Neuron (in vitro differentiated cells): ENCODE data around the gene TDRD7.

Experiments
- H2AFZ ChIP-seq: one replicate; pipeline ENCODE4 v1.6.1; 2013; ENCODE audit warnings: low read depth, mild to moderate bottlenecking, inconsistent platforms, low read length, moderate library complexity
- H3K27me3 ChIP-seq: one replicate; pipeline ENCODE4 v1.6.1; 2013; ENCODE audit warnings: low read length; ENCODE audit not compliant: insufficient read depth
- H3K36me3 ChIP-seq: one replicate; pipeline ENCODE4 v1.6.1; 2013; ENCODE audit warnings: low read length; ENCODE audit not compliant: insufficient read depth
- H3K4me1 ChIP-seq: one replicate; pipeline ENCODE4 v1.6.1; 2013; ENCODE audit warnings: low read length; ENCODE audit not compliant: insufficient read depth
- H3K4me3 ChIP-seq: 2 replicates; pipeline ENCODE4 v1.5.1; 2013; ENCODE audit warnings: mild to moderate bottlenecking, low read length, moderate library complexity
- H3K9me3 ChIP-seq: one replicate; pipeline ENCODE4 v1.6.1; 2013; ENCODE audit warnings: low read length

The TDRD7 gene

GRCh38 chr9:97502222-97502983 lies 90.5 kb downstream of the TDRD7 start:
- Histone ChIP-seq H3K4me3 (no peak overlapping the region), H3K27me3 (peaks cover 76% of the 10 kb centered on the region), H3K4me1 (peaks cover 9% of the 10 kb centered on the region), H3K9me3 (peaks cover 2% of the 10 kb centered on the region), H2AFZ (no peak overlapping the region), H3K36me3 (no peaks in the 10 kb centered on the region)

GRCh38 chr9:97502984-97503861 lies 91.3 kb downstream of the TDRD7 start:
- Histone ChIP-seq H3K27me3 (peaks cover 76% of the 10 kb centered on the region), H3K4me1 (peaks cover 9% of the 10 kb centered on the region), H3K4me3 (no peak overlapping the region), H3K9me3 (peaks cover 2% of the 10 kb centered on the region), H2AFZ (no peak overlapping the region), H3K36me3 (no peaks in the 10 kb centered on the region)

GRCh38 chr9:97503862-97504210 lies 91.9 kb downstream of the TDRD7 start:
- Histone ChIP-seq H3K27me3 (peaks cover 76% of the 10 kb centered on the region), H3K4me3 (no peak overlapping the region), H3K36me3 (no peaks in the 10 kb centered on the region), H3K4me1 (peaks cover 9% of the 10 kb centered on the region), H3K9me3 (peaks cover 2% of the 10 kb centered on the region), H2AFZ (no peak overlapping the region)

GRCh38 chr9:97504381-97505216 lies 92.7 kb downstream of the TDRD7 start:
- peaks cover 71% of the 10 kb centered on the region for H3K27me3 ChIP-seq
- H3K4me3 ChIP-seq: no peak overlapping the region
- peaks cover 9% of the 10 kb centered on the region for H3K4me1 ChIP-seq
- H3K9me3 ChIP-seq: peaks cover 2% of the 10 kb centered on the region
- H2AFZ ChIP-seq: no peak overlapping the region
- H3K36me3 ChIP-seq: no peaks in the 10 kb centered on the region

GRCh38 chr9:97505845-97506244 lies 93.9 kb downstream of the TDRD7 start:
- Histone ChIP-seq H3K4me1 (peaks cover 9% of the 10 kb centered on the region), H3K4me3 (no peak overlapping the region), H3K9me3 (peaks cover 2% of the 10 kb centered on the region), H2AFZ (no peak overlapping the region), H3K36me3 (no peaks in the 10 kb centered on the region), H3K27me3 (peaks cover 59% of the 10 kb centered on the region)

GRCh38 chr9:97506306-97506705 lies 94.4 kb downstream of the TDRD7 start:
- no peak overlapping the region for H3K4me3 ChIP-seq
- H3K27me3 ChIP-seq: peaks cover 54% of the 10 kb centered on the region
- no peak overlapping the region for H2AFZ ChIP-seq
- H3K9me3 ChIP-seq: peaks cover 2% of the 10 kb centered on the region
- H3K4me1 ChIP-seq: peaks cover 9% of the 10 kb centered on the region
- H3K36me3 ChIP-seq: no peaks in the 10 kb centered on the region

- H3K36me3 ChIP-seq: no peaks in the 10 kb centered on the region
- no peak overlapping the region for H3K4me3 ChIP-seq
- H3K4me1 ChIP-seq: peaks cover 6% of the 10 kb centered on the region
- peaks cover 51% of the 10 kb centered on the region for H3K27me3 ChIP-seq
- H2AFZ ChIP-seq: no peak overlapping the region
- peaks cover 2% of the 10 kb centered on the region for H3K9me3 ChIP-seq
Measured at GRCh38 chr9:97506787-97507186, 94.9 kb downstream of the TDRD7 start.

GRCh38 chr9:97507428-97507984 lies 95.6 kb downstream of the TDRD7 start:
- H2AFZ ChIP-seq: no peak overlapping the region
- H3K4me3 ChIP-seq: no peak overlapping the region
- peaks cover under 1% of the 10 kb centered on the region for H3K4me1 ChIP-seq
- peaks cover 44% of the 10 kb centered on the region for H3K27me3 ChIP-seq
- H3K9me3 ChIP-seq: peaks cover 2% of the 10 kb centered on the region
- no peaks in the 10 kb centered on the region for H3K36me3 ChIP-seq

GRCh38 chr9:97508852-97509251 lies 97.0 kb downstream of the TDRD7 start:
- Histone ChIP-seq H2AFZ (no peak overlapping the region), H3K36me3 (no peaks in the 10 kb centered on the region)

GRCh38 chr9:97510797-97511654 lies 99.1 kb downstream of the TDRD7 start:
- peaks cover 9% of the 10 kb centered on the region for H3K27me3 ChIP-seq
- no peak overlapping the region for H3K4me3 ChIP-seq
- H3K9me3 ChIP-seq: no peaks in the 10 kb centered on the region
- H3K4me1 ChIP-seq: no peaks in the 10 kb centered on the region
- no peak overlapping the region for H2AFZ ChIP-seq
- no peaks in the 10 kb centered on the region for H3K36me3 ChIP-seq

More at GRCh38 chr9:97508852-97509251, 97.0 kb downstream of the TDRD7 start:
- Histone ChIP-seq H3K4me3 (no peak overlapping the region), H3K9me3 (no peaks in the 10 kb centered on the region), H3K4me1 (no peaks in the 10 kb centered on the region), H3K27me3 (peaks cover 31% of the 10 kb centered on the region)

- Histone ChIP-seq H3K27me3 (peaks cover 3% of the 10 kb centered on the region), H3K4me1 (peaks cover 5% of the 10 kb centered on the region), H3K36me3 (no peaks in the 10 kb centered on the region), H2AFZ (no peak overlapping the region), H3K9me3 (no peaks in the 10 kb centered on the region), H3K4me3 (no peak overlapping the region)
Measured at GRCh38 chr9:97511655-97512427, 99.9 kb downstream of the TDRD7 start.
